ENCODE results near the gene ZNF768. TPM values are rescaled to one million over a fixed set of nuclear protein-coding genes. Genes with fewer than 3 reads are reported as not detected.

The ZNF768 gene
- total RNA-seq, 1 donor from 2014 or later = 37.1 TPM

- H3K4me3 Mint-ChIP-seq (ENCODE audit: unreplicated experiment) = no peak overlapping the region
- DNase-seq (ENCODE audit: extremely low spot score, unreplicated experiment) = no peak
- H3K27me3 Mint-ChIP-seq (ENCODE audit: unreplicated experiment) = no peaks in the 10 kb centered on the region
- no peak for TF ChIP-seq CTCF (IDR thresholded peaks at IDR 0.05)
- peaks cover 23% of the 10 kb centered on the region for H3K4me1 Mint-ChIP-seq (ENCODE audit: unreplicated experiment)
- H3K9me3 Mint-ChIP-seq (ENCODE audit: unreplicated experiment) = no peaks in the 10 kb centered on the region
- H3K36me3 Mint-ChIP-seq (ENCODE audit: unreplicated experiment) = peaks cover 5% of the 10 kb centered on the region
- no peak overlapping the region for H3K27ac Mint-ChIP-seq (ENCODE audit: unreplicated experiment)
Observed at GRCh38 chr16:30528799-30529457, 2.6 kb upstream of the ZNF768 start.

- no peak for DNase-seq (ENCODE audit: extremely low spot score, unreplicated experiment)
Observed at GRCh38 chr16:30527635-30528178, 1.3 kb upstream of the ZNF768 start.

GRCh38 chr16:30526823-30527634 is 663 bp upstream of the ZNF768 start:
- Mint-ChIP-seq H3K27ac (ENCODE audit: unreplicated experiment) (peak overlapping the region; percentile 96), H3K4me3 (ENCODE audit: unreplicated experiment) (peak overlapping the region; percentile 73), H3K9me3 (ENCODE audit: unreplicated experiment) (no peaks in the 10 kb centered on the region), H3K27me3 (ENCODE audit: unreplicated experiment) (no peaks in the 10 kb centered on the region), H3K36me3 (ENCODE audit: unreplicated experiment) (peaks cover 3% of the 10 kb centered on the region), H3K4me1 (ENCODE audit: unreplicated experiment) (peaks cover 19% of the 10 kb centered on the region)
- DNase-seq (ENCODE audit: extremely low spot score, unreplicated experiment) = peak; percentile 99
- peak; percentile 40 for TF ChIP-seq CTCF (IDR thresholded peaks at IDR 0.05)

More at GRCh38 chr16:30527635-30528178, 1.3 kb upstream of the ZNF768 start:
- TF ChIP-seq CTCF (IDR thresholded peaks at IDR 0.05) = no peak
- Mint-ChIP-seq H3K9me3 (ENCODE audit: unreplicated experiment) (no peaks in the 10 kb centered on the region), H3K27me3 (ENCODE audit: unreplicated experiment) (no peaks in the 10 kb centered on the region), H3K4me3 (ENCODE audit: unreplicated experiment) (peak overlapping the region; percentile 73), H3K4me1 (ENCODE audit: unreplicated experiment) (peaks cover 19% of the 10 kb centered on the region), H3K36me3 (ENCODE audit: unreplicated experiment) (peaks cover 3% of the 10 kb centered on the region), H3K27ac (ENCODE audit: unreplicated experiment) (peak overlapping the region; percentile 96)

GRCh38 chr16:30525844-30526136 is 576 bp downstream of the ZNF768 start:
- H3K4me3 Mint-ChIP-seq (ENCODE audit: unreplicated experiment) = peak overlapping the region; percentile 79
- H3K4me1 Mint-ChIP-seq (ENCODE audit: unreplicated experiment) = peaks cover 19% of the 10 kb centered on the region
- peak overlapping the region; percentile 77 for H3K27ac Mint-ChIP-seq (ENCODE audit: unreplicated experiment)
- no peak for TF ChIP-seq CTCF (IDR thresholded peaks at IDR 0.05)
- DNase-seq (ENCODE audit: extremely low spot score, unreplicated experiment) = no peak
- H3K9me3 Mint-ChIP-seq (ENCODE audit: unreplicated experiment) = no peaks in the 10 kb centered on the region
- peaks cover 3% of the 10 kb centered on the region for H3K36me3 Mint-ChIP-seq (ENCODE audit: unreplicated experiment)
- H3K27me3 Mint-ChIP-seq (ENCODE audit: unreplicated experiment) = no peaks in the 10 kb centered on the region
